ENCODE measurements around the gene IFT81. TPM values are rescaled to one million over a fixed set of nuclear protein-coding genes. Genes with fewer than 3 reads are reported as not detected.
"Not testable (repeated sequence)": the region's sequence is repeated elsewhere in the genome, so short reads cannot be mapped to it uniquely, and the experiment has no call there.

IFT81 gene
- total RNA-seq, 1 donor from 2014 or later, result 8.1 TPM

- intact Hi-C loops (cut with DNase I), result loop anchor here (10.0 kb wide), 1 partner anchor 179 kb away; the partner anchor contains the start of gene ATP2A2
- DNase-seq (ENCODE audit: missing footprints) (no peak), ATAC-seq (no peak)
These were observed 18.2 kb upstream of the IFT81 start for GRCh38 chr12:110105986-110106385.

- intact Hi-C loops (cut with DNase I), result loop anchor here (2.0 to 10.0 kb wide), 2 partner anchors 139 to 177 kb away; partner anchors contain the start of gene ATP2A2
- ATAC-seq (no peak), DNase-seq (ENCODE audit: missing footprints) (no peak)
These were observed 16.5 kb upstream of the IFT81 start for GRCh38 chr12:110107369-110108281.

DNA sequence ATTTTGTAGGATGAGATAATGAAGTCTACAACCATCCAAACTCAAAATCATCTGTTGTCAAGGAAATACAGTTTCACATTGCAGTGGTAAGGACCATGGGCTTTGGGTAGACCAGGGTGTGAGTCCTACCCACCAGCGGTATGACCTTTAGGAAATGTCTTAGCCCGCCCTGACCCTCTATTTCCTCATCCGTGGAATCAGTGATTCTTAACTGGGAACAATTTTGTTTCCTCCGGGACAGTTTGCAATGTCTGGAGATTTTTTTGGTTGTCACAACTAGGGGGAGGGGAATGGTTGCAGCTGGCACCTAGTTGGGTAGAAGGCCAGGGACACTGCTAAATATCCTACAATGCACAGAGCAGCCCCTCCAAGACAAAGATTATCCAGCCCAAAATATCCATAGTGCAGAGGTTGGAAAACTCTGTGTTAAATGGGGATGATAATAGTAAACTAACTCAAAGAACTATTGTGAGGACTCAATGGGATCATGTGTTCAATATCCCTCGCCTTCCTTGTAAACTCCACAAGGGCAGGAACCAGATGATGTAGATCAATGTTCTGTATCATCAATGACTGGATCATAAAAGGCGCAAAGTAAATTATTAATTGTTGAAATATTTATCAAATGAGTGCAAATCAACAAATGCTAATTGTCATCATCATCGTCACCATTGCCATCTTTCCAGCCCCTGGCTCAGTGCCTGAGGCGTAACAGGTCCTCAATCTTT is 15.7 kb upstream of the IFT81 start:
- ATAC-seq, result no peak
- DNase-seq (ENCODE audit: missing footprints), result no peak
- intact Hi-C loops (cut with DNase I), result loop anchor here (2.0 to 10.0 kb wide), 2 partner anchors 138 to 176 kb away; partner anchors contain the start of gene ATP2A2

GRCh38 chr12:110109037-110109836 is 14.9 kb upstream of the IFT81 start:
- ATAC-seq, result peak; percentile 91
- peak; percentile 77 for DNase-seq (ENCODE audit: missing footprints)
- intact Hi-C loops (cut with DNase I), result loop anchor here (2.0 to 10.0 kb wide), 2 partner anchors 138 to 176 kb away; partner anchors contain the start of gene ATP2A2

DNA sequence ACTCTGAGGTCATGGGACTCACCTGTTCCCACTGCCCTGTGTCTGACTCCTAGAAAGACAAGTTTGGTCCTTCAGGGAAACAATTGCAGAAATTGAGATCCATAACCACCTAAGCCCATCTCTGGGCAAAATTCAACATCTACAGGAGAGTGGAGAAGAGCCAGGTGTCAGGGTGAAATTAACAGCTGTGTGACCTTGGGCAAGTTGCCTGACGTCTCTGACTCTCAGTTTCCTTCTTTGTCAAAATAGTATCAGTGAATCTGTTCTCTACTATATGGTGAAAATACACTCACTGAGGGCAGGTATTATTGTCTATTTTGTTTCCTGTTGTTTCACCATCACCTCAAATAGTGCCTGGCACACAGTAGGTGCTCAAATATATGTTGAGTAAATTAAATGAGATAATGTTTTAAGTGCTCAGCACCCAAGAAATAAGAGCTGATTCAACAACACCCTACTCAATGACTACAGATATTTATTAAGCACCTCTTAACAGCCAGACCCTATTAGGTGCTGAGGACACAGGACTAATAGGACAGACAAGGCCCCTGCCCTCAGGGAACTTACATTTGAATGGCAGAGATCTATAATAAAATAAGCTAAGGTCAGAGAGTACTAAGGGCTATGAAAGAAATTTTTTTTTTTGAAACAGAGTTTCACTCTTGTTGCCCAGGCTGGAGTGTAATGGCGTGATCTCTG is 14.2 kb upstream of the IFT81 start:
- ATAC-seq (no peak), DNase-seq (ENCODE audit: missing footprints) (no peak)
- intact Hi-C loops (cut with DNase I), result loop anchor here (2.0 to 10.0 kb wide), 2 partner anchors 137 to 175 kb away; partner anchors contain the start of gene ATP2A2

- no peak for DNase-seq (ENCODE audit: missing footprints)
- ATAC-seq, result no peak
- intact Hi-C loops (cut with DNase I), result no loop called here
These were observed 12.5 kb upstream of the IFT81 start for GRCh38 chr12:110111476-110112334.

DNA sequence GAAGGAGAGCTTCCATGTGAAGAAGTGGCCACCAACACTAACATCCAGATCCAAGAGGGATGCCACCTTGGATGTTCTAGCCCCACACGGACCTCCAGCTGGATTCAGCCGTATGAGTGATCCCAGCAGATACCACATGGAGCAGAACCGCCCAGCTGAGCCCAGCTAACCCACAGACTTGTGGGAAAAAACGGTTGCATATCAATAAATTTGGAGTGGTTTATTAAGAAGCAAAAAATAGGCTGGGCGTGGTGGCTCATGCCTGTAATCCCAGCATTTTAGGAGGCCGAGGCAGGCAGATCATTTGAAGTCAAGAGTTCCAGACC is 11.9 kb upstream of the IFT81 start:
- DNase-seq (ENCODE audit: missing footprints) (no peak), ATAC-seq (no peak)
- intact Hi-C loops (cut with DNase I), result no loop called here

DNA sequence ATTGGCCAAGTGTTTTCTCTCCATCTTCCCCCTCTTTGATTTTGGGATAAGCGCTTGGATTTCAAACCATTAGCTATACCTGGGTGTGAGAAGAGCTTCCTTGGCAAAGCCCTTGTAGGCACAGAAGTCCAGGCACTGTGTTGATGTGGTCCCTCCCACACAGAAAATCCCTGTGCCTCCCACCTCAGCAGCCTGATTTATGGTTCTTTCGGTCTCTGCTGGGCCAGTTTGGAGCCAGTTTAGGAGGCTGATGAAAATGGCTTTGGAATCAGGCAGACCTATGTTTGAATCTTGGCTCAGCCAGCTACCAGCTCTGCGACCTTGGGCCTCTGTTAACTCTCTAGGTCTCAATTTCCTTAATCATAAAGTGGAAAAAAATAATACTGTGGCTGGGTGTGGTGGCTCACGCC is 9.6 kb upstream of the IFT81 start:
- intact Hi-C loops (cut with DNase I), result no loop called here
- DNase-seq (ENCODE audit: missing footprints) (no peak), ATAC-seq (no peak)

DNA sequence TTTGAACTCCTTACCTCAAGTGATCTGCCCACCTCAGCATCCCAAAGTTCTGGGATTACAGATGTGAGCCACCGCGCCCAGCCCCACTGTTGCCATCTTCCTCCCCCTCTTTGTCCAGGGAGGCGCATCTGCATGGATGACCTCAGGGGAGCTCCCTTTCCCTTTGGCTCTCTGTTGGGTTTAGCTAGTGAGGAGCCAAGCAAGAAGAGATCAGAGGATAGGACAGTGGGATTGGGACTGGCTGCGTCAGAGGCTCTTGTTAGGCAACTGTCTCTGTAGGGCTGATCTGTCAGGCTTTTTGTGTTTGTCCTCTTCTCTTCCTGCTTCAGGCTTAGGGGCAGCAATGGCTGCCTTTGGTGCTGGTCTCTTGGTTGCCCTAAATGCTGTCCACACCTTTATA is 8.5 kb upstream of the IFT81 start:
- DNase-seq (ENCODE audit: missing footprints), result no peak
- ATAC-seq, result no peak
- intact Hi-C loops (cut with DNase I), result no loop called here

- DNase-seq (ENCODE audit: missing footprints) (no peak), ATAC-seq (no peak)
- intact Hi-C loops (cut with DNase I), result no loop called here
These were observed 7.5 kb upstream of the IFT81 start for GRCh38 chr12:110116623-110117022.

DNA sequence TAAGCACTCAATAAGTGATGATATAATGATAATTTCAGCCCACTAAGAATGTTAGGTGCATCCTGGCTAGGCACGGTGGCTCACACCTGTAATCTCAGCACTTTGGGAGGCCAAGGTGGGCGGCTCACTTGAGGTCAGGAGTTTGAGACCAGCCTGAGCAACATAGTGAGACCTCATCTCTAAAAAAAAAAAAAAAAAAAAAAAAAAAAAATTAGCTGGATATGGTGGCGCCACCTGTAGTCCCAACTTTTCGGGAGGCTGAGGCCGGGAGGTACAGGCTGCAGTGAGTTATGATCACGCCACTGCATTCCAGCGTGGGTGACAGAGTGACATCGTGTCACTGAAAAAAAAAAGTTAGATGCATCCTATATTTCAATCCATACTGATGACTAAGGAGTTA is 6.9 kb upstream of the IFT81 start:
- ATAC-seq; intact Hi-C loops (cut with DNase I): not testable (repeated sequence)
- peak; percentile 31 for DNase-seq (ENCODE audit: missing footprints)

GRCh38 chr12:110117956-110118685 is 6.0 kb upstream of the IFT81 start:
- peak; percentile 24 for ATAC-seq
- DNase-seq (ENCODE audit: missing footprints), result no peak
- intact Hi-C loops (cut with DNase I), result no loop called here

GRCh38 chr12:110122929-110123328 is 1.2 kb upstream of the IFT81 start:
- ATAC-seq (no peak), DNase-seq (ENCODE audit: missing footprints) (no peak)
- intact Hi-C loops (cut with DNase I), result no loop called here

DNA sequence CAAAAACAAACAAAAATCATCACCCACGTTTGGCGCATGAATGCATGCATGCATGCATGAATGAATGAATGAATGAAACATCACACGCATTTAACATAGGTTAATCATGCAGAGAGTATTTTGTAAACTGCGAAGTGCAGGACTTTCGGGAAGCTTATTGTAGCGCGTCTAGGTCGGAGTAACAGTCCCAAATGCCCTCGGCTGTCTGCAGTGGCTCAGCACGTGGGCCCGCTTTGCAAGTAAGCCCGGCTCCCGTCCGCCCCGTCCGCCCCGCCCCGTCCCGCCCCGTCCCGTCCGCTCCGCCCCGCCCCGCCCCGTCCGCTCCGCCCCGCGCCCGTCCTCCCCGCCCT is 263 bp upstream of the IFT81 start:
- DNase-seq (ENCODE audit: missing footprints) (no peak), ATAC-seq (no peak)
- intact Hi-C loops (cut with DNase I), result no loop called here

DNA sequence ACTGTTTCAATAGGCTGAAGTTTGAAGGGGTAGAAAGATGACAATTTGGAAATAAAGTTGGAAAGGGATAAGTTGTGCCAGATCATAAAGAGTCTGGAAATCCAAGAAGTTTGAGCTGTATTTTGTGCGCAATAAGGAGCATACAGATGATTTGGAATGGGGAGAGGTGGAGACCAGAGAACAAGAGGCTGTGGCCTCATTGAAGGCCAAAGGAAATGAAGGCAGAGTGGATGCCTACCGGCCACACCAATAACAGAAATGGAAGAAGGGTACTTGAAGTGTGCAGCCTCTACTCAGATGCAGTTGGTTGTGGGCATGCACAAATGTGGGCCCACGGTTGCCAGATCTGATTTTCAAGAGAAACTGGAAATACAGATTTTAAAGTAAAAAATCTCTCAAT is 2.4 kb downstream of the IFT81 start:
- intact Hi-C loops (cut with DNase I), result no loop called here
- no peak for ATAC-seq
- DNase-seq (ENCODE audit: missing footprints), result peak; percentile 27

GRCh38 chr12:110134691-110135411 is 10.7 kb downstream of the IFT81 start:
- ATAC-seq (no peak), DNase-seq (ENCODE audit: missing footprints) (no peak)
- intact Hi-C loops (cut with DNase I), result no loop called here

Measured in Right ventricle myocardium inferior (tissue), 1 donor.